Esophagus squamous epithelium (tissue), 4 donors: ENCODE results near the gene PDE7B.

Experiments used
- CTCF ChIP-seq, 6 experiments: fragments of 450-650 bp in 4 of 6; fragments of 200-600 bp in 2 of 6; sonication (generic) in 2 of 6; IDR thresholded peaks; one replicate each; pipeline ENCODE4 v1.5.1; 2016 to 2019; ENCODE audit warnings: antibody characterized with exemption in 6 of 6, mild to moderate bottlenecking in 4 of 6, moderate library complexity in 4 of 6
- POLR2A ChIP-seq, 4 donors: fragments of 450-650 bp; IDR thresholded peaks; one replicate each; pipeline ENCODE4 v1.6.1; 2017; ENCODE audit warnings: antibody characterized with exemption in 4 of 4, mild to moderate bottlenecking in 4 of 4, moderate library complexity in 3 of 4

- TF ChIP-seq POLR2A (IDR thresholded peaks at IDR 0.05) (no peak), CTCF (IDR thresholded peaks at IDR 0.05) (no peak)
Measured at GRCh38 chr6:135842618-135843392, 8.7 kb upstream of the PDE7B start.
